LNCaP clone FGC (cell line): ENCODE results near the gene WBP2.

ENCODE experiments used
- DNase-seq: peaks from one replicate; pipeline ENCODE4 v3.0.0-alpha.2; 2011; ENCODE audit warnings: low read depth
- H3K4me3 ChIP-seq: 2 replicates; pipeline ENCODE4 v1.5.1; 2011; ENCODE audit warnings: mild to moderate bottlenecking, low read depth, low read length, control low read depth
- CTCF ChIP-seq: IDR thresholded peaks from 2 replicates; pipeline ENCODE4 v1.5.1; 2012; ENCODE audit warnings: mild to moderate bottlenecking; ENCODE audit not compliant: control insufficient read depth, insufficient read depth; ENCODE audit errors: extremely low read depth

Gene WBP2

GRCh38 chr17:75845058-75845711 is 9.9 kb downstream of the WBP2 start:
- no peak overlapping the region for H3K4me3 ChIP-seq
- DNase-seq = peak; percentile 80
- TF ChIP-seq CTCF = peak; percentile 75

GRCh38 chr17:75844530-75845057 is 10.5 kb downstream of the WBP2 start:
- no peak for DNase-seq
- TF ChIP-seq CTCF = no peak

GRCh38 chr17:75843577-75844529 is 11.3 kb downstream of the WBP2 start, which contains the start of gene UNC13D:
TSS of gene UNC13D (minus strand) at chr17:75844404. CDS start at chr17:75844337, 67 bp downstream.
- TF ChIP-seq CTCF = no peak
- DNase-seq = no peak
- H3K4me3 ChIP-seq = no peak within 1 kb of the TSS

More at GRCh38 chr17:75844530-75845057, 10.5 kb downstream of the WBP2 start:
- H3K4me3 ChIP-seq = no peak overlapping the region

- TF ChIP-seq CTCF = no peak
- no peak overlapping the region for H3K4me3 ChIP-seq
- no peak for DNase-seq
Observed at GRCh38 chr17:75842963-75843576, 12.1 kb downstream of the WBP2 start.

GRCh38 chr17:75842411-75842810 is 12.7 kb downstream of the WBP2 start:
- no peak for DNase-seq
- no peak overlapping the region for H3K4me3 ChIP-seq
- TF ChIP-seq CTCF = no peak

GRCh38 chr17:75840799-75841164 is 14.4 kb downstream of the WBP2 start:
- H3K4me3 ChIP-seq = no peak overlapping the region
- TF ChIP-seq CTCF = no peak
- no peak for DNase-seq
